ENCODE measurements around the gene TMEM164.
A peak's percentile ranks its signal among the peaks of the same experiment; 100 is the strongest.

The TMEM164 gene

GRCh38 chrX:110004215-110004614, 1.3 kb downstream of the TMEM164 start:
- no peak for DNase-seq

GRCh38 chrX:110004731-110005369, 1.9 kb downstream of the TMEM164 start:
- DNase-seq = no peak

DNA sequence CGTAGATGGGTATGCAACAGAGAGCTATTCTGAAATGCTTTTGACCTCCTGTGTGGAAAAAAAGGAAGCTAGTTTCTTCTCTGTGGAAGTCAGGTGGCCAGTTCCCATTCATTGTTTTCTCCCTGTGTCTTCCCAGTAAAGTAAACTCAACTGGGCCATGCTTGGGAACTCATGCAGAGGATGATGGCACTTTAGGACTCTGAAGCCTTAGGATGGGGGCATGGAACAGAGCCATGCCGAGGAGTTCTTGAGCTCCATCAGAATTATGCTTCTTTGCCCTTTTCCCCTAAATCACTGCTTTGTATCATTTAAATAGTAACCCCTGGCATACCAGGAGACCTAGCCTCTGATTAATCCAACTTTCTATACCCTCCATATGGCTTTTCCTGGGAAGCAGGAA, 3.2 kb downstream of the TMEM164 start:
- no peak for DNase-seq

DNA sequence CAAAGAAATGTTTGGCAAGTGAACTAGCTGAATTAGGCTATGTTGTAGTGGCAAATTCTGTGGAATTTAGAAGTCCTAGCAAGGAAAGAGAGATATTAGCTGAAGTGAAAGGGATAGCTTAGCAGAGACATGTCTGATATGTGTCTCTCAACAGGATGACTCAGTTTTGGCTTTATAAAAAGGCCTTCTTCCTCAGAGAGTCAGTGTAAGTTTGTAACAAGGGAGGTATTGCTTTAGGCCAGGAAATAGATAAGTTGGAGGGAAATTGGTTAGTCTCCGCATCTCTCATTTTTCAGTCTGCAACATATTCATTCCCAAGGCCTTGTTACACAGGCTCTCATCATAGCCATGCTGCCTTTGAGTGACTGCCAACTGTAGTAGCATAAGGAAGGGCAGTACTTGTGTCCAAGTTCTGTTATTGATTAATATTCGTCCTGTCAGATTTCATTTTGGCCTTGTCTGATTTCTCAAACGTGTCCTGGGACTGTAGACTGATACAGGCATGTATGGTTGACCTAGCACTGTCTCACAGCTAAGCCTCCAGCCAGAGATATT, 4.0 kb downstream of the TMEM164 start:
- no peak for DNase-seq

GRCh38 chrX:110008011-110008635, 5.2 kb downstream of the TMEM164 start:
- no peak for DNase-seq

- DNase-seq = peak; percentile 77
Observed at GRCh38 chrX:110012818-110013485, 10.0 kb downstream of the TMEM164 start.

DNA sequence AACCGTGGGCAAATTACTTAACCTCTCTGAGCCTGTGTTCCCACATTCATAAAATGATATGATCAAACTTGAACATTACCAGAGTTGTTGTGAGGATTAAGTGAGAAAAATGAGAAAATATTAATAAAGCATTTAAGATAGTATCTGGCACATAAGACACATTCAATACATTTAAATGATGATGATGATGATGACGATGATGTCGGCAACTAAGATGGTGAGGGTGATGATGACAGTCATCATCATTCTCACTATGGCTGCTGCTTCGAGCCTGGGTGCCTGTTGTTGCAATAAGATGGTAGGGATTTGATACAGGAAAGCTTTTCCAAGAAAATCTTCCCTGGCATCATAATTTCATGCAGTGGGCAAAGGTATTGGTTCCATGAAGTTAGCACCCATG, 11.1 kb downstream of the TMEM164 start:
- DNase-seq = no peak

DNA sequence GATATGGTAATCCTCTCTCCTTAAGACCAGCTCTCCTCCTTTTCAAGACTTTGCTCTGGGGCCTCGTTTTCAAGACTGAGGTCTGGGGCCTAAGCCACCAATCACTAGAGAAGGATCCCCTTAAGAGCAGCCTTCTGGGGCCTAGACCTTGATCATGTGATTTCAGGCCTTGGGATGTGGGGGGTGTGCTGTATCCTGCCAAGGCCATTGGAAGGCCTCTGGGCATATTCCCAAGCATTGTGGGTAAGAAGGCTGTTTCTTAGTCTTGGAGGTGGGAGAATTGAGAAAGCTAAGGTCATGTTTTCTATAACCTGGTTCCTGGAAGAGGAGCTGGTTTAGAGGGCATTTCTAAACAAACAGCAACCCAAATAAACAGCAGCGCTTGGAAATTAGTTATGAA, 12.1 kb downstream of the TMEM164 start:
- no peak for DNase-seq

DNA sequence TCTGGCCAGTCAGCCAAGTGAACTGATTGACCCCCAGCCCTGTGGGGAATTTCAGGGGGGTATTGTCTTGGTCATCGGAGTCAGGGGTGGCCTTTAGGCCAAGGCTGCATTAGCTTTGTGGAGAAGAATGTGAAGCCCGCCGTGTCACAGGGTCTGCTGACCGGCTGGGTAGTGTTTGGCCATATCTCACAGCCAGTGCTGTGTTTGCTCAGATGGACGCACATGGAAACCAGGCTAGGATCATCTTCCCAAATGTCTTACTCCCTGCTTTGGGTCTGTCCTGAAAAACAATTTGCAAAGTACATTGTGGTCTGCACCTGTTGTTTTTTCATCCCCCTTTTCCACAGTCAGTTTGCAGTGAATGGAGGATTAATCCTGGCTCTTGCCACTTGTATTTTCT, 13.0 kb downstream of the TMEM164 start:
- no peak for DNase-seq

DNA sequence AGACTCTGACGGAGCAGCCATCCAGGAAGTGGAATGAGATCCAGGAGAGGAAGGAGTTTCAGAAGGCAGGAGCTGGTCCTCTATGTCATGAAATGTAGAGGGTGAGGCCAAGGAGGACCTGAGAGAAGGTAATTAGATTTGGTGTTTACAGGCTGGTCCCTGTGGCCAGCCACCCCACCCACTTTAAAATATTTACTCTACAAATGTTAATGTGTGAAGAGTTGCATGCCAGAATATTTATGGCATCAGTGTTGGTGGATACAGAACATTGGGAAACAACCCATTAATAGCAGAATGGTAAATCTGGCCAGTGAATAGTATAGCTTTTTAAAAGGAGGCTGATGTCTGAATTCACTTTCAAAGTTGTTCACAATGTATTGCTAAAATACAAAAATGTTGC, 17.6 kb downstream of the TMEM164 start:
- no peak for DNase-seq

DNA sequence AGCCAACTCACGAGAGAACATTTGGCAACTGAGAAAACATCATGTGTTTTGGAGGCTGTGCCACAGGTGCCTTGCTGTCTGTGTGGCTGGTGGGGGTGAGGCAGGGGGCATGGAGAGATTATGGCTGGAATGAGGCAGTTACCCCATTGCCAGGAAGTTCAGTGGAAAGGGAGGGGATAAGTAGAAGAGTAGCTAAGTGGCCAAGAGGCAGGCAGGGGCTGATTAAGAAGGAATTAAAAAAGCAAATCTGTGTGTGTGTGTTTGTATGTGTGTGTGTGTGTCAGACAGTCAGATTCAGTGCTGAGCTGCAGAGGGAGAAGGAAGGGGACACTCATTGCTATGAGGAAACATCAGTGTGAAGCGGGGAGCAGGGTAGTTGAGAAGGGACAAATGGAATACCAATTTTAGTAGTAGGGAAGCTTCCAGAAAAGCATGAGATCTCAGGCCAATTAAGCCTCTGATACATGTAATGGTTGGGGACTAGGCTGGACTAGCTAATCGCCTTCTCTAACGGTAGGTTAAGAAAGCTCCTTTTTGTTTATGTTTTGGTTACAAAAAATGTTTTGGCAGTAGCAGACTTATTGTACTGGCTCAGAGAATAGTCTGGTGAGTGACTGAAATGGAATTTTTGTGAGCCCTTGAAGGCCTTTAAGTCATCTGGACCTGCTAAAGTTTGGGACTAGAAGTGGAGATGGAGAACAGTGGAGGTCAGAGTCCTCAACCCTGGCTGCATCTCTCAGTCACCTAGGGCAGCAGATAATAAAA, 18.5 kb downstream of the TMEM164 start:
- DNase-seq = no peak

DNA sequence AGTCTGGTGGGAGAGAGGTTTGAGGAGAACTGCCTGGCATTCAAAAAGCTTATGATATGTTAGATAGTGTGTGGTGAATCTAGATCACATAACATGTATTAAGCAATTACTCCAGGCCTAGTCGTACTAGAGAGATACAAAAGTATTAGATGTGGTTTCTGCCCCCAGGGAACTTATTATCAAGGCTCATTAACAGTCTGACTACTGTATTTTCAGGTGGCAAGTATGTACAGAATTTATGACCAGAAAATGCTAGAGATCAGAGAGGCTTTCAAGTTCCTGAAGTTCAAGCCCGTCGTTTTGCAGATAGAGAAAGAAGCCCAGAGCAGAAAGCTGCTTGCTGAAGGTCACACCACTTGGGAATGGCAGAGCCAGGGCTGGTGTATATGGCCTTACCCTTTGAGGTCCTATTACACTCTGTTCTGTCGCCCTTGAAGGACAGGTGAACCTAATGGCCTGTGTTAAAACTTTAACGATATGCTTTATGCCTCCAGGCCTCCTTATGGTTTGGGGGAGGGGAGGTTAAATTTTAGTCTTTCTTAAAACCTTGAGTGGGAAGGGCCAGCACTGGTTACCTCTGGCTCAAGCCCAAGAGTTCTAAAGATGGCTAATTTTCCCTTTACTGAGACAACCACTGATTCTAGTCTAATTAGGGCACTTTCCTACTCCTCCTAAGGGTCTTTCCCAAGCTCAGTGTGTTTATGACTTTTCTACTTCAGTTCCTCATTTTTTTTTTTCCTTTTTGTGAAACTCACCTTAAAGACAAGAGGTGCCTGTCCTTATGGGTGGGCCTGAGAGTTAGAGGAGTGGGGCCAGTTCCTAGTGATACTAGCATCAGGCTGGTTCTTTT, 19.9 kb downstream of the TMEM164 start:
- DNase-seq = no peak

GRCh38 chrX:110025395-110025794, 22.5 kb downstream of the TMEM164 start:
- peak; percentile 17 for DNase-seq

DNA sequence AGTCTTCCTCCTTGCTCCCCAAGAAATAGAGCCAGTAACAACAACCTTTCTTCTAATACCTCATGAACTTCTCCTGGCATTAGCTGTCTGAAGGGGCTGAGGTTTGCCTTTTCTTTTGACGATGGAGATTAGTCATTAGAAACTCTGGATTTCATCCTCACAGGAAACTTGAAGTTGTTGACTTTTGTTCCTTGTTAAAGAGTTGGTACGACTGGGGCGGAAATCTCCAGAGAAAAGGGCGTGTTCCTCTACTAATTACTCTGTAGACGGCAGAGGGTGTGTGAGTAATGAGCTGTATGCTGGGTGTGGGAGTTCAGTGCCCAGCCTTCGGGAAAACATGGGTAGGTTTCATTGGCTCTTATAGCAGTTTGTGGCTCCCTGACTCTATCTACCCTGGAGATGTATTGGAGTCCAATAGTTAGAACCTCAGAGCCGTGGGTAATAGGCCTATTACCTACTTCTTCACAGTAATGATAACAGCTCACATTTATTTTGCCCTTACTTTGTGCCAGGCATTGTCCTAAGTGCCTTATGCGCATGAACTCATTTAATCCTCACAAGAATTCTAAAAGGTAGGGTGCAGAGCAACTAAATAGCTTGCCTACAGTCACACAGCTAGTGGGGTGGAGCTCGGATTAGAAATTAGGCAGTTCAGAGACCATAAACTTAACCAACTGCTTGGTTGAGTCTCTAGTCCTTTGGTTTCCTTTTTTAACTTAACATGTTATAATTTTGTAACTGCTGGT, 23.4 kb downstream of the TMEM164 start:
- DNase-seq = no peak

- DNase-seq = no peak
Observed at GRCh38 chrX:110032534-110033147, 29.7 kb downstream of the TMEM164 start.

GRCh38 chrX:110034036-110034435, 31.1 kb downstream of the TMEM164 start:
- no peak for DNase-seq

GRCh38 chrX:110036162-110037033, 33.5 kb downstream of the TMEM164 start:
- no peak for DNase-seq

- no peak for DNase-seq
Observed at GRCh38 chrX:110037178-110037577, 34.3 kb downstream of the TMEM164 start.

- DNase-seq = no peak
Observed at GRCh38 chrX:110038900-110039299, 36.0 kb downstream of the TMEM164 start.

GRCh38 chrX:110041980-110042379, 39.1 kb downstream of the TMEM164 start:
- no peak for DNase-seq

Measured in NCI-H146 (cell line).